Hematopoietic multipotent progenitor cell treated with erythropoietin and hydrocortisone succinate and interleukin-3 and kit ligand, for 15 days (in vitro differentiated cells): Measurements from ENCODE around the gene KLK6.
"Not testable (repeated sequence)": the region's sequence is repeated elsewhere in the genome, so short reads cannot be mapped to it uniquely, and the experiment has no call there.

ENCODE experiments used
- DNase-seq: peaks from one replicate; pipeline ENCODE4 v3.0.0-alpha.2; 2015; ENCODE audit warnings: low spot score

Gene KLK6

DNA sequence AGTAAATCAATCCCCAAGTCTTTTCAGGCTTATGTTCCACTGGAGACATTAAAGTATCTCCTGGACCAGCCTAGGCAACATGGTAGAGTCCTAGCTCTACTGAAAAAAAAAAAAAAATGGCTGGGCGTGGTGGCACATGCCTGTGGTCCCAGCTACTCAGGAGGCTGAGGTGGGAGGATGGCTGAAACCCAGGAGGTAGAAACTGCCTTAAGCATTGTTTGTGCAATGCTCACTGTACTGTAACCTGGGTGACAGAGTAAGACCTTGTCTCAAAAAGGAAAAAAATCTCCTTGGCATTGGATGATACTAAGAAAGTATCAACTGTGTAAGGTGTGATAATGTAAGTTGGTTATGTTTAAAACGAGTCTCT lies 23.3 kb upstream of the KLK6 start:
- no peak for DNase-seq

DNA sequence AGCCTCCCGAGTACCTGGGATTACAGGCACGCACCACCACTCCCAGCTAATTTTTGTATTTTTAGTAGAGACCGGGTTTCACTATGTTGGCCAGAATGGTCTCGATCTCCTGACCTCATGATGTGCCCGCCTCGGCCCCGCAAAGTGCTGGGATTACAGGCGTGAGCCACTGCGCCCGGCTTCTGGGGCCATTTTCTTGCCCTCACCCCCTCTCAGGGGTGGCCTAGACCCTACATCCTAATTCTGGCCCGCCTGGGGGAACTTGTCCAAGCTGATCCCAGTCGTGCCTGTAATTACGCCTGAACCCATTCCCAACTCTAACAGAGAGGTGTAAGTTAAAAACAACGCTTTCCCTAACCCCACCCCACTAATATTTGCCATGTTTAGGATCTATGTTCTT lies 15.0 kb upstream of the KLK6 start:
- DNase-seq: not testable (repeated sequence)

DNA sequence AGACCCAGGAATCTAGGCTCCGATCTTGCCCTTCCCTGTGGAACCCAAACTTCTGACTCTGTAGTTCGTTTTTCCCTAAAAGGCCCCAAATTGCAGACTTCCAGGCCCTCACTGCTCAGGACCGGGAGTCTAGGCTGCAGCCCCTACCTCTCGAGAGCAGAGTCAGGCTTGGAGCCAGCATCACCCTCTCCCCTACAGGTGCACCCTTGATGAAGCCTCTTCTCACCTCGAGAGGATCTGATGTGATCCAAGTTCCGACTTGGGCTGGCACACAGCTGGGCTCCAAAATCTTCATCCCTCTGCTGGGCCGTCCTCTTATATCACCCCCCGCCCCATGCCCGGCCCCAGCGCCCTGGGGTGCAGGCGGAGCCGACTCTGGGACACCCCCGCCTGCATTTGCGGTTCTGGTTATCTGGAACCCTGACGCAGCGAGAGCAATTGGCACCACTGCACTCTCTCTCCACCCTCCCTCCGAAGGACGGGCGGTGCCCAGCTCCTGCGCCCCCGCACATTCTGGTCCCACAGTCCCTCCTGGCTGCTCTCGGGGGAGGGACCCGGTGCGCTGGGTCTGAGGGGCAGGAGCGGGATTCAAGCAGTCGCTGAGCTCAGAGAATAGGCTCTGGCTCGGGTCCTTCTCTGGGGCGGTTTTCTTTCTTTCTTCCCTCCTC lies 14.4 kb upstream of the KLK6 start, which contains the start of gene KLK7:
TSS of gene KLK7 (minus strand) at position 293 of the 668 bp plus-strand sequence. CDS start 1,518 bp downstream, outside the sequence.
- DNase-seq: no peak

DNA sequence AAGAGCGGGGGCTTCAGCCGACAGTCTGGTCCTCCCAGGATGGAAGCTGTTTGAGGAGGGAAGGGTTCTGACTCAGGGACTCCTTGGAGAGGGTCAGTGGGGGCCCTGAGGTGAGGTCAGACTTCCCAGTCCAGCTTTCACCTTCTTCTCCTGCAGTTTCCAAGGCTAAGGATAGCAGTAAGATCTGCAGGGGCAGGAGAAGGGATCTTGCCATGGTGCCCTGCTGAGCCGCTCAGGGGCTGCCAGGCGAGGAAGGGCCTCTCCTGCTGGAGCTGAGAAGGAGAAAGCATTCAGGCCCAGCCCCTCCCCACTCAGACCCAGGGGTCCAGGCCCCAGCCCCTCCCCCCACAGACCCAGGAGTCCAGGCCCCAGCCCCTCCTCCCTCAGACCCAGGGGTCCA lies 12.8 kb upstream of the KLK6 start:
- DNase-seq: no peak

DNA sequence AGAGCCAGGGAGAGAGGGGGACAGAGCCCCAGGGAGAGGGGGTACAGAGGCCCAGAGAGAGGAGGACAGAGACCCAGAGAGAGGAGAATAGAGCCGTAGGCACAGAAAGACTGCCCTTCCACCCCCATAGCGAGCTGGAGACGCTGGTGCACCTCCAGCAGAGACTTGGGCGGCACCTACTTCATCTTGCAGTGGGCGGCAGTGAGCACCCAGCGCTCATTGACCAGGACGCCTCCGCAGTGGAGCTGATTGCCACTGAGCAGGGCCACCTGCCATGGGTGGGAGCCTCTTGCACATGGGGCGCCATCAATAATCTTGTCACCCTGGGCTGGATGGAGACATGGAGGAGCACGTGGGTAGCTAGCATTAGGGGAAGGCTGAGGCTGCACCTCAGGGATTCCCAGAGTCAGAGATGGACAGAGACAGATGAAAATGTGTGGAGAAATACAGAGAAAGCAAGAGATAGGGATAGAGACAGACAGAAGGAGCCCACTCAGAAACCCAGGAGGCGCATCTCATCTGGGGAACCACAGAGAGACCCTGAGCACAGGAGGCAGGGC lies 12.3 kb upstream of the KLK6 start:
- DNase-seq: no peak

DNA sequence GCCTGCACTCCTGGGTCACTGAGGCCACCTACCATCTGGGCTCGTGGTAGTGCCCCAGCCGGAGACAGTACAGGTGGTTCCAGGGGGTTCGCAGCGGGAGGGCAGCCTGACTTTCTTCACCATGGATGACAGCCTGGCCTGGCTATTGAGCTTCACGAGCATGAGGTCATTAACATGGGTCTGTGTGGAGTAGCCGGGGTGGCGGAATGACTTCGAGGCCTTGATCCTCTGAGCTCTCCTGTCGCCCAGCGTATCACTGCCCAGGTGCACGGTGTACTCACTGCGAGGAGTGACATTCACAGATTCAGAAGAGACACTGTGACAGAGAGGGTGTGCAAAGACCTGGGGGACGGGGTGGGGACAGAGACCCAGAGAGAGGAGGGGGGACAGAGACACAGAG lies 10.8 kb upstream of the KLK6 start:
- DNase-seq: no peak

DNA sequence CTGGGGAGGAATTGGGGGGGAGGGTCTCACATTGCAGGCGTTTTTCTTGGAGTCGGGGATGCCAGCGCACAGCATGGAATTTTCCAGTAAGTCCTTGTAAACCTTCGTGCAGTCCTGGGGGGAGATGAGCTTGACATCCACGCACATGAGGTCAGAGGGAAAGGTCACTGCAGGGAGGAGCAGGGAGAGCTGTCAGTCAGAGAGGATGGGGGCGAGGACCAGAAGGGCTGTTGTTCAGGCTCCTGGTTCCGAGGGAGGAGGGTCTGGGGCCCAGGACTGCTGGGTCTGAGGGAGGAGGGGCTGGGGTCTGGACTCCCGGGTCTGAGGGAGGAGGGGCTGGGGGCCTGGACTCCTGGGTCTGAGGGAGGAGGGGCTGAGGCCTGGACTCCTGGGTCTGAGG lies 10.4 kb upstream of the KLK6 start:
- DNase-seq: no peak

DNA sequence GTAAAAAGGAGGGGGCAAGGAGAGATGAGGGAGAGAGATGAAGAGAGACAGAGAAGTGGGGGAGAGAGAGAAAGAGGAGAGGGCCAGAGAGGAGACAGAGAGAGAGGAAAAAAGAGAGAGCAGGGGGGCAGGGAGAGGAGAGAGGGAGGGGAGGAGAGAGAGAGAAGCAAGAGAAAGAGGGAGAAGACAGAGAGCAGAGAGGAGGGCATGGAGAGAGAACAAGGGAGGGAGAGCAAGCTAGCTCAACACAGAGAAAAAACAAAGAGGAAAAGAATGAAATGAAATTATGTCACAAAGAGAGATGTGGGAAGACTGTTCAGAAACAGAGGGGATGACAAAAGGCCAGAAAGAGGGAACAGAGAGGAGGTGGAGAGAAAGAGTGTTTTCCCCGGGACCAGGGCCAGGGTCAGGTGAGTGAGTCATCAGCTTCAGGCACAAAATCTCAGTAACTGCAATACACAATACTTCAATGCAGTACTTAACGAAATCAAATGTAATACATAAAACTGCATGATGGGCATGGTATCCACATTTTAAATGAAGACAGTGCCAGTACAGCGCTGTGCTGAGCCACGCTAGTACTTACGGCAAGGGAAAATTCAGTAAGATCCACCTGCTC lies 9.5 kb upstream of the KLK6 start:
- DNase-seq: no peak

DNA sequence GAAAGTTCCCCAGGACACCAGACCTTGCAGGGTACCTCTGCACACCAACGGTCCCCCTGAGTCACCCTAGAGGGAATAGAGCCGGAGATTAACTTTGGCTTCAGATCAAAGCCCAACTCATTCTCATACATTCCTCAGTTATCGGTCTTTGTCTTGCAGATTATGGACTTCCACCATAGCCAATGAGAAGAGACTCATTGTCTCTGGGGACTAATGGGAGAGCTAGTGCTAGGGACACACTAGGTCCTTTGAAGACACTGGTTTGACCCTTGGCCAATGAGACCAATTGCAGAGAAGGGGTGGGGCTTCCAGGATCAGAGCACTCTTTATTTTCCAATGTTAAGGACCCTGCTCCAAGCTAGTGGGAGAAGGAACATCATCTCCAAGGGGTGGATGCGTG lies 8.2 kb upstream of the KLK6 start:
- DNase-seq: no peak

DNA sequence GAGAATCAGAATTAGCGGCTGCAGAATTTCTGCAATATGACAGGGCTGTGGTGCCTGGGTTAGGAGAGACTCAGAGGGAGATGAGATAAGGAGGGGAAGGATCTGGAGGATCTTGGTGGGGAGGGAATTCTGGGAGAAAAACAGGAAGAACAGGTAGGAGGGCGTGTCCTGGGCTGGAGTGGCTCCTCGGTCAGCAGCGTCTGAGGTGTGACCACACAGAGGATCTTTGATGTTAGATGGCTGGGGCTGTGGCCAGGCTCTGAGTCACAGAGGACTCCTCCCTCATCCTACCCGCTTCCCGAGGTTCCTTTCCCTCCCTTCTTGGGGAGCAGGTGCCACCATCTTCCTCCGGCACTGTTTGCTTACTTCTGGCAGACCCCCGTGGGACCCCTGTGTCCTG lies 6.4 kb upstream of the KLK6 start:
- no peak for DNase-seq

DNA sequence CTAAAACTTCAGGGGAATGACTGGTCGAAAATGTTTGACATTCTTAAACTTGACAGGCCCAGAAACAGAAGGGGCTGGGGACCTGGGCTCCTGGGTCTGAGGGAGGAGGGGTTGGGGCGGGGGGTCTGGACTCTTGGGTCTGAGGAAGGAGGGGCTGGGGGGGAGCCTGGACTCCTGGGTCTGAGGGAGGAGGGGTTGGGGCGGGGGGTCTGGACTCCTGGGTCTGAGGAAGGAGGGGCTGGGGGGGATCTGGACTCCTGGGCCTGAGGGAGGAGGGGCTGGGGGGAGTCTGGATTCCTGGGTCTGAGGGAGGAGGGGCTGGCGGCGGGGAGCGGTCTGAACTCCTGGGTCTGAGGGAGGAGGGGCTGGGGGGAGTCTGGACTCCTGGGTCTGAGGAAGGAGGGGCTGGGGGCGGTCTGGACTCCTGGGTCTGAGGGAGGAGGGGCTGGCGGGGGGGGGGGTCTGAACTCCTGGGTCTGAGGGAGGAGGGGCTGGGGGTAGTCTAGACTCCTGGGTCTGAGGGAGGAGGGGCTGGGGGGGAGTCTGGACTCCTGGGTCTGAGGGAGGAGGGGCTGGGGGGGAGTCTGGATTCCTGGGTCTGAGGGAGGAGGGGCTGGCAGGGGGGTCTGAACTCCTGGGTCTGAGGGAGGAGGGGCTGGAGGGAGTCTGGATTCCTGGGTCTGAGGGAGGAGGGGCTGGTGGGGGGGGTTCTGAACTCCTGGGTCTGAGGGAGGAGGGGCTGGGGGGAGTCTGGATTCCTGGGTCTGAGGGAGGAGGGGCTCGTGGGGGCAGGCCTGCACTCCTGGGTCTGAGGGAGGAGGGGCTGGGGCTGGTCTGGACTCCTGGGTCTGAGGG lies 5.5 kb upstream of the KLK6 start:
- DNase-seq: no peak

DNA sequence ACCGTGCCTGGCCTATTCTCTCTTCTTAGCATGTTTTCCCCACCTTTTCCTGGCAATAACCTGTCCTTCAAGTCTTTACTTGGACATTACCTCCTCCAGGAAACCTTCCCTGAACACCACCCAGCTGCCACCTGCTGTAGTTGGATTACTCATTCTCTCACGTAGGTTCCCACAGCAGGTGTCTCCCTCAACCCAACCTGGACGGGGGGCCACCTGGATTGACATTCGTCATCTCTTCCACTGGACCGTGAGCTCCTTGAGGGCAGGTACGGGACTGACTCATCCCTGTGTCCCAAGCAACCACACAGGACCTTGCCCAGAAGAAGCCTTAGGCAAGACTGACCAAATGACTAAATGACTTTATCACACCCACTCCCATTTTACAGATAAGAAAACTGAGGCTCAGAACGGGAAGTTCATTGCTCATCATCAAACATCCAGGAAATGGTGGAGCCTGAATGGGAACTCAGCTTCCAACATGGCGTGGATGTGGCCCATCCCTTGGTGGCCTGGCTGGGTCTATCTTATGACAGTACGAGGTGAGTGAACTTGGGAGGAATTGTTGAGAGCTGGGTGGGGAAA lies 3.5 kb upstream of the KLK6 start:
- DNase-seq: no peak

DNA sequence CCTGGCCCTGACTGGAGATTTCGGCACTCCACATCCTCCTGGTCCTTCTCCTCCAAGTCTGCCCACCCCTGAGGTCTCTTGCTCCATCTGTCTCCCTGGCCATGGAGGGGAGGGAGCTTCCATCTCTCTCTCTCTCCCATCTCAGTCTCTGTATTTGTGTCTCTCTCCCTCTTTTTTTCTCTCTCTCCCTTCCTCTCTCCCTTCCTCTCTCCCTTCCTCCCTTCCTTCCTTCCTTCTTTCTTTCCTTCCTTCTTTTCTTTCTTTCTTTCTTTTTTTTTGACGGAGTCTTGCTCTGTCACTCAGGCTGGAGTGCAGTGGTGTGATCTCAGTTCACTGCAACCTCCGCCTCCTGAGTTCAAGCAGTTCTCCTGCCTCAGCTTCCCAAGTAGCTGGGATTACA lies 419 bp upstream of the KLK6 start:
- not testable (repeated sequence) for DNase-seq

DNA sequence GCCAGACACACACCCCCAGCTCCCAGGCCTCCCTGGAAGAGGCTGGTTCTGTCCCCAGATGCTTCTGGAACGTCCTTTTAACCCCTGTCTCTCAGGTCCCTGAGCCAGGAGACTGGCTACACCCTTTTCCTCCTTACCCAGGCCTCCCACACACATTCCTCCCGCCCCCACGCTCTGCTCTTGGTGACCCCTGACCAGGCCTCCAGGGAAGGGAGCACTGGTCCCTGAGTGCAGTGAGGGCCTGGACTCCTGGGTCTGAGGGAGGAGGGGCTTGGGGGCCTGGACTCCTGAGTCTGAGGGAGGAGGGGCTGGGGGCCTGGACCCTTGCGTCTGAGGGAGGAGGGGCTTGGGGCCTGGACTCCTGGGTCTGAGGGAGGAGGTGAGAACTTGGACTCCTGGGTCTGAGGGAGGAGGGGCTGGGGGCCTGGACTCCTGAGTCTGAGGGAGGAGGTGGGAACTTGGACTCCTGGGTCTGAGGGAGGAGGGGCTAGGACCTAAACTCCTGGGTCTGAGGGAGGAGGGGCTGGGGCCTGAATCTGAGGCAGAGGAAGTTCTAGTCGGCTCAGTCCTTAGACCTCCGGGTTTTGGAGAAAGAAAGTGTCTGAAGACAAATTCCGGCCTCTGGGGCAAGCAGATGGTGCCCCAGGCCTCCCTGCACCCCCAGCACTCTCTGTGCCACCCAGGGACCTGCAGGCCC lies 527 bp downstream of the KLK6 start:
- no peak for DNase-seq

DNA sequence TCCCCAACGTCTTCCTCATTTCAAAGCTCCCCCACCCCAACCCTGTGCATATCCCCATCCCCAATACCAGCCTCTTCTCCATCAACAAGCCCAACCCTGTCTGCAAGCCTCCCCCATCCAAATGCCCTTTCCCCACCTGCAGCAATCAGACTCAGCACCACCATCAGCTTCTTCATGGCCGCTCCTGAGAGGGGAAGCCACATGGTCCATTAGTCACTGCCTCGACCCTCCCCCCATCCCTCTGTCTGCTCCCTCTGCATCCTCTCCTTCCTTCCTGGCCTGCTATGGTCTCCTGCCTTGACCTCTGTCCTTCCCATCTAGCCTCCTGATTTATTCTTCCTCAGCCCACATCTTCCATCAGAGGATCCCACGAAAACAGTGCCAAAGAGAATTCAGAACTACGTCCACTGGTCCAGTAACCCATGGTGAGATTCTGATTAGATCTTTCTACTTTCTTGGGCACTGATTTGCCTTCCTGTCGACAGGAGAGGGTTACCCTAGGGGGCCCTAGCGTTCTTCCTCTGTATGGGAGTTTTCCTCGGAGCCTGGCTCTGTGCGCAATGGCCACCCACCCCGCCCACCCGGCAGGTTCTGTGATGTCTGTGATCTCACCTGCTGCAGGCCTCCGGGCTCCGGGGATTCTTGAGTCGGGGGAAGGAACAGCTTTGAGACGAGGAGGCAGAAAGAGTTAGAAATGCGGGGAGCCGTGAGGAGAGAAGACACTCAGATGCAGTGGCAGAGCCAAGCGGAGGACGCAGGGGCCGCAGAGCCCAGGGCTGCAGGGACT lies 1.3 kb downstream of the KLK6 start:
- DNase-seq: no peak

DNA sequence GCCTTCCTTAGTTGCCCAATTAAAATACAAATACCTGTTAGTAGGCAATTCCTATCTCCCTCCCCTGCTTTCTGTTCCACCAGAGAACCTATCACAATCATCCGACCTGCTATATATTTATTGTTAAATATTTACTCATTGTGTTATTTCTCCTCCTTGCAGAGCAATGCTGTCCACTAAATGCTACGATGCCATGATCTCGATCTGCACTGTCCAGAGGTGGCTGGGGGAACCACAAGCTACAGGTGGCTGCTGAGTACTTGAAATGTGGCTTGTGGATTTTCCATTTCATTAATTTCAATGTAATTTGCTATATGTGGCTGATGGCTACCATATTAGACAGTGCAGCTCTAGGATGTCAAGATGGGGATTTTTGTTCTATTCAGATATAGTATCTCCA lies 5.1 kb downstream of the KLK6 start:
- no peak for DNase-seq

DNA sequence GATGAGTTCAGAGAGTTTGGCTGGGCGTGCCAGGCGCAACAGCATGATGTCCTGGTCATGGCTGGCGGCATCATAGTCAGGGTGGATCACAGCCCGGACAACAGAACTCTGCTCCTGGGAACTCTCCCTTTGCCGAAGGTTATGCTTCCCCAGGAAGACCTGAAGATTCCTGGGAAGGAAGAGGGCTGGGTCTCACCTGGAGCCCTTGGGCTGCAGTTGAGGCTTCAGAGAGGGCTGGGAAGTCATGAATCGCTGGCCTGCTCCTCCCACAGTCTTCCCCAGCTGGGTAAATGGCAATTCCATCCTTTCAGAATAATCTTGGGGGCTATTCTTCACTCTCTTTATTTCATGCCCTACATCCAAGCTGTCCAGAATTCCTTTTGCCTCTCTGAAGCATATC lies 6.0 kb downstream of the KLK6 start:
- no peak for DNase-seq

DNA sequence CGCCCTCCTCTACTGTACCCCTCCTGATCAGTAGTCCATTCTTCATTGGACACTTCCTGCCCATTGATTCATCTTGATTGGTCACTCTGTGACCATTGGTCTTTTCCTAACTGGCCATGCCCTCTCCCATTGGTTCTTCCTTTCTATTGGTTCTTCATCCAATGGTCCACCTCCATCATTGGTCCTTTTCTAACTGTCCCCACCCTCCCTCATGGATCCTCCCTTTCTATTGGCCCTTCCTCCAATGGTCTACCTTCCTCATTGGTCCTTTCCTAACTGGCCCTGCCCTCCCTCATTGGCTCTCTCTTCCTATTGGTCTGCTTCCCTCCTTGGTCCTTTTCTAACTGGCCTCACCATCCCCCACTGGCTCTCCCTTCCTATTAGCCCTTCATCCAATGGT lies 7.1 kb downstream of the KLK6 start:
- DNase-seq: no peak

DNA sequence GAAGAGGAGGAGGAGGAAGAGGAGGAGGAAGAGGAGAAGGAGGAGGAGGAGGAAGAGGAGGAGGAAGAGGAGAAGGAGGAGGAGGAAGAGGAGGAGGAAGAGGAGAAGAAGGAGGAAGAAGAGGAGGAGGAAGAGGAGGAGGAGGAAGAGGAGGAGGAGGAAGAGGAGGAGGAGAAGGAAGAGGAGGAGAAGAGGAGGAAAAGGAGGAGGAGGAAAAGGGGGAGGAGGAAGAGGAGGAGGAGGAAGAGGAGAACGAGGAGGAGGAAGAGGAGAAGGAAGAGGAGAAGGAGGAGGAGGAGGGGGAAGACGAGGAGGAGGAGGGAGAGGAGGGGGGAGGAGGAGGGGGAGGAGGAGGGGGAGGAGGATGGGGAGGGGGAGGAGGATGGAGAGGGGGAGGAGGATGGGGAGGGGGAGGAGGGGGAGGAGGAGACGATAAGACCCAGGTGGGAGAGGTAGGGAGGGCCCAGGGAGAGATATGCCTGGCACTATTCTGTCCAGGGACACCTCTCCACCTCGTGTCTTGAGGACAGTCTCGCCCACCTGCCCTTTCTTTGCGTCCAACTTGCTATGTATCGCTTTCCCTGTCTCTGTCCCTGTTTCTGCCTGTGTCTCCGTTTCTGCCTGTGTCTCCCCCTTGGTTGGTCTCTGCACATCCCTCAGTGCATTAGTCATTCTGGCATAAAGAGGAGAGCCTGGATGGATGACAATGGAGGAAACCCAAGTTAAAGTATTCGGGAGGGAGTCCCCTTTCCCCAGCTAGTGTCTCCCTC lies 9.5 kb downstream of the KLK6 start:
- DNase-seq: no peak

DNA sequence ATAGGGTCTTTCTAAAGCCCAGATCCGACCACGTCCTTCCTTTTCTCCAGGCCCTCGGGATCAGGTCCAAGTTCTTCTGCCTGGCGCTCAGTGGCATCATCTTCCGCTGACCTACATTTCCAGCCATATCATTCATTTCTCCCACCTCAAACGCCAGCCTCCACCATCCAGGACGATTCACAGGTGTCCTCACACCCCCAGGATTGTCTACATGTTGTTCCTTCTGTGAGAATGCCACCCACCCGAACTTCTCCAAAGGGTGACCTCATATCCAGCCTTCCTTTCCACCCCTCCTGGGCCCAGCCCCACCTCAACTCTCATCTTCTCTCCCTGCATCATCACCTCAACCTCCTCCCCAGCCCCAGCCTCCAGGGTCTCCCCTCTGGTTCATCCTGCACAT lies 11.8 kb downstream of the KLK6 start:
- DNase-seq: no peak
